ENCODE results near the gene SETBP1. TPM values are rescaled to one million over a fixed set of nuclear protein-coding genes. Genes with fewer than 3 reads are reported as not detected.

Gene SETBP1
- total and polyA plus RNA-seq, 2 of the 8 experiments (the other 6 are each of a cell fraction or from before 2014, with no cell fraction given): 2.0 to 6.5 TPM

DNA sequence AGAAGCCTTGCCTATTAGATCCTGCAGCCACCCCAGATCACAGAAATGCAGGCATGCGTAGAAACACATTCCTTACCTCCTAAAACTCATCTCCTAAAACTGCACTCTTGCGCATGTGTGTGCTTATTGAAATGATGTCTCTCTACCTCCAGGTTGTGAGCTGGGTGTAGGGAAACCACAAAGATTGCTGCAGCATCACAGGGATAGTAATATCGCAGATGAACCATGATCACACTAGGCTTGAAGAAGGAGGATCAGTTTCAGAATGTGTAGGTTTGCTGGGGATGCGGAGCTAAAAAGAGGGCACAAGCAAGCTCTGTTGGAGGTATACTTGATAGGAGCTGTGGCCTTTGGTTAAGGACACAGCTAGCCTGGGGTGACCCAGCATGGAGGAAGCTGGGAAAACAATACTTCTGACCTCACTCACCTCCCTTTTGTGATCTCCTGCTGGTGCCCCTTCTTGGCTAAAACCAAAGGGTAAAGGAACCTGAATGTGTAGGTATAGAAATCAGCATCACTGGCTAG is 118.8 kb downstream of the SETBP1 start (continued):
- TF ChIP-seq RAD21 (IDR thresholded peaks at IDR 0.05 in 1 of 2, conservative IDR thresholded peaks at IDR 0.05 in 1 of 2; ENCODE audit: low read depth in 2 of 2, low read length in 2 of 2) (no peak), SRF (IDR thresholded peaks at IDR 0.05; ENCODE audit: low read depth, low read length) (no peak), CREB1 (IDR thresholded peaks at IDR 0.05) (no peak)

Data from H1 (cell line).